ENCODE results near the gene PTP4A2.

The PTP4A2 gene

GRCh38 chr1:31919591-31919990, 18.6 kb downstream of the PTP4A2 start:
- H3K4me3 ChIP-seq (ENCODE audit: low read length): no peak overlapping the region
- no peak for DNase-seq (ENCODE audit: low read depth)
- TF ChIP-seq CTCF (conservative IDR thresholded peaks at IDR 0.05; ENCODE audit: low read length): no peak

GRCh38 chr1:31915438-31915837, 22.7 kb downstream of the PTP4A2 start:
- TF ChIP-seq CTCF (conservative IDR thresholded peaks at IDR 0.05; ENCODE audit: low read length): no peak
- no peak for DNase-seq (ENCODE audit: low read depth)
- no peak overlapping the region for H3K4me3 ChIP-seq (ENCODE audit: low read length)

GRCh38 chr1:31913968-31914367, 24.2 kb downstream of the PTP4A2 start:
- DNase-seq (ENCODE audit: low read depth): no peak
- no peak for TF ChIP-seq CTCF (conservative IDR thresholded peaks at IDR 0.05; ENCODE audit: low read length)
- no peak overlapping the region for H3K4me3 ChIP-seq (ENCODE audit: low read length)

GRCh38 chr1:31912839-31913239, 25.3 kb downstream of the PTP4A2 start:
- TF ChIP-seq CTCF (conservative IDR thresholded peaks at IDR 0.05; ENCODE audit: low read length): no peak
- no peak for DNase-seq (ENCODE audit: low read depth)

GRCh38 chr1:31911994-31912780, 26.0 kb downstream of the PTP4A2 start:
- H3K4me3 ChIP-seq (ENCODE audit: low read length): no peak overlapping the region
- TF ChIP-seq CTCF (conservative IDR thresholded peaks at IDR 0.05; ENCODE audit: low read length): no peak
- no peak for DNase-seq (ENCODE audit: low read depth)

More at GRCh38 chr1:31912839-31913239, 25.3 kb downstream of the PTP4A2 start:
- no peak overlapping the region for H3K4me3 ChIP-seq (ENCODE audit: low read length)

- peak; percentile 28 for DNase-seq (ENCODE audit: low read depth)
- H3K4me3 ChIP-seq (ENCODE audit: low read length): no peak overlapping the region
Measured at GRCh38 chr1:31910933-31911332, 27.2 kb downstream of the PTP4A2 start.

More at GRCh38 chr1:31910933-31911332, 27.2 kb downstream of the PTP4A2 start:
- no peak for TF ChIP-seq CTCF (conservative IDR thresholded peaks at IDR 0.05; ENCODE audit: low read length)

Data from AG10803 (cell line).